H1 (cell line): ENCODE data around the gene OGFOD1.

Experiments
- CTCF ChIP-seq, 3 experiments: IDR thresholded peaks; 1 replicate in 2 of 3; 2 replicates in 1 of 3; pipeline versions ENCODE4 v1.5.1 to v1.6.1; 2011; ENCODE audit warnings: low read length in 3 of 3, mild to moderate bottlenecking in 3 of 3, inconsistent platforms in 2 of 3, low read depth in 1 of 3, moderate library complexity in 1 of 3; ENCODE audit not compliant: insufficient read depth in 1 of 3; ENCODE audit errors: control extremely low read depth in 1 of 3
- JUND ChIP-seq: IDR thresholded peaks from 2 replicates; pipeline ENCODE4 v1.6.1; 2011; ENCODE audit warnings: mild to moderate bottlenecking, improper control_type of control experiment, low read length
- RFX5 ChIP-seq: IDR thresholded peaks from 2 replicates; pipeline ENCODE4 v1.6.1; 2011; ENCODE audit warnings: low read depth, low read length, improper control_type of control experiment, borderline replicate concordance
- SRF ChIP-seq: IDR thresholded peaks from 2 replicates; pipeline ENCODE4 v1.6.1; 2011; ENCODE audit warnings: mild to moderate bottlenecking, low read depth, low read length, moderate library complexity
- TCF12 ChIP-seq: IDR thresholded peaks from 2 replicates; pipeline ENCODE4 v1.6.1; 2011; ENCODE audit warnings: low read depth, mild to moderate bottlenecking, low read length

DNA sequence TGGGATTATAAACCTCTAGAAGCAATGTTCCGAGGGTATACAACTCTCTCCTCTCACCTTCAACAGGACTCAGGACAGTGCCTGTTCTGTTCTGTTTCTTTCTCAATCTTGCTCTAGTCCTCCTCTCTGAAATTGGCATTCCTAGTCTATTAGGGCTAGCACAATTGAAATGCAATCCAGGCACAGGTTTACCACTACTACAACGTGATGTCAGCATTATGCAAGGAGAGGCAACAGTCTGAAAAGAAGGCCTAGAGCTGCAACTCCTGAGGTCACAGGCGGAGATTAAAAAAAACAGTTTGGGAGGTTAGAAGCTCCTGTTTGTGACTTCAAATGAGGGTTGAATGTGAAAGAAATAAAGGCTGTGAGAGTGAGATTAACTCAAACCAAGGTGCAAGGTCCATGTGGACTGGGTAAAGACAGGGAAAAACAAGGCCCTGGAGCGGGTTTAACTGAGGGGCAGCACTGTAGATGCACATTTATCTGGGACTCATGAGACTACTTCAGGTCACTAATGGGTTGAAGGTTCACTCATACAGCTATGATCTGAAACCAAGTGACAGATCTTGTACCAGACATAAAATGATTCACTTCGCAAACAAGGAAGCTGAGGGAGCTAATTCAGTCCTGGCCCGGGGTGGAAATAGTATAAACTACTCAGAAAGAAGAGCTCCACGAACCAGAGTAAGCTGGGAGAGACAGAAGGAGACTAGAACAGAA is 42.8 kb upstream of the OGFOD1 start:
- no peak for TF ChIP-seq SRF
- no peak for TF ChIP-seq CTCF (IDR thresholded peaks at IDR 0.05; ENCODE audit: control extremely low read depth in 1 of 3, insufficient read depth in 1 of 3, low read depth in 1 of 3, low read length in 3 of 3)
- no peak for TF ChIP-seq TCF12
- no peak for TF ChIP-seq JUND
- TF ChIP-seq RFX5: no peak
